ENCODE data around the gene POU6F2. TPM values are rescaled to one million over a fixed set of nuclear protein-coding genes. Genes with fewer than 3 reads are reported as not detected.
"Not testable (repeated sequence)": the region's sequence is repeated elsewhere in the genome, so short reads cannot be mapped to it uniquely, and the experiment has no call there.

The POU6F2 gene
- total RNA-seq, 8 experiments from 2014 or later, result 0.15 to 11.1 (median 6.9) TPM; not detected in 1

DNA sequence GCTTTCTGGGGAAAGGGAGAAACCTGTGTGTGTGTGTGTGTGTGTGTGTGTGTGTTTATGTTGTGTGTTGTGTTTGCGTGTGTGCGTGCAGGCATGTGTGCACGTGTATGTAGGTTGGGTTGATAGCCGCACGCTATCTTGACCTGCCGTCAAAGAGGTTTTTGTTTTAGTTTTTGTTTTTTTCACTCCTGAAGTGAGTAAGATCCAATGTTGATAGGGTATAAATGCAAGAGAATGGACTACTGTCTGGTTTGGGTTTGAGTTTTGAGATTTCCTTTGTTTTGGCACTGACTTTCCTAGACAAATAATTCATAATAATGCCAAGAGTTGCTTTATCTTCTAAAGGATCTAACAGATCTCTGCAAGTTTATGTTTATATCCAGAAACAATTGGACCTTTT is 27.8 kb downstream of the POU6F2 start:
- H3K4me1 ChIP-seq (replicated peaks in 1 of 2), result peaks cover 6 to 15% of the 10 kb centered on the region in 2 donors
- WGBS, 10 experiments, result 50 to 100% (median 80%) methylated on average over 1 to 6 of the region's 6 CpGs; no CpG with 5 or more reads in 5 of the 10 experiments
- no peak overlapping the region for H3K27ac ChIP-seq
- ATAC-seq (replicated peaks in 6 of 8), result no peak
- H3K4me3 ChIP-seq, result no peak overlapping the region
- in situ Hi-C loops (cut with MboI; ENCODE audit: low pct_unique_long_range_greater_than_20kb in 2 of 9, low sequenced_read_pairs in 9 of 9, unreplicated experiment in 9 of 9), result no loop called here

DNA sequence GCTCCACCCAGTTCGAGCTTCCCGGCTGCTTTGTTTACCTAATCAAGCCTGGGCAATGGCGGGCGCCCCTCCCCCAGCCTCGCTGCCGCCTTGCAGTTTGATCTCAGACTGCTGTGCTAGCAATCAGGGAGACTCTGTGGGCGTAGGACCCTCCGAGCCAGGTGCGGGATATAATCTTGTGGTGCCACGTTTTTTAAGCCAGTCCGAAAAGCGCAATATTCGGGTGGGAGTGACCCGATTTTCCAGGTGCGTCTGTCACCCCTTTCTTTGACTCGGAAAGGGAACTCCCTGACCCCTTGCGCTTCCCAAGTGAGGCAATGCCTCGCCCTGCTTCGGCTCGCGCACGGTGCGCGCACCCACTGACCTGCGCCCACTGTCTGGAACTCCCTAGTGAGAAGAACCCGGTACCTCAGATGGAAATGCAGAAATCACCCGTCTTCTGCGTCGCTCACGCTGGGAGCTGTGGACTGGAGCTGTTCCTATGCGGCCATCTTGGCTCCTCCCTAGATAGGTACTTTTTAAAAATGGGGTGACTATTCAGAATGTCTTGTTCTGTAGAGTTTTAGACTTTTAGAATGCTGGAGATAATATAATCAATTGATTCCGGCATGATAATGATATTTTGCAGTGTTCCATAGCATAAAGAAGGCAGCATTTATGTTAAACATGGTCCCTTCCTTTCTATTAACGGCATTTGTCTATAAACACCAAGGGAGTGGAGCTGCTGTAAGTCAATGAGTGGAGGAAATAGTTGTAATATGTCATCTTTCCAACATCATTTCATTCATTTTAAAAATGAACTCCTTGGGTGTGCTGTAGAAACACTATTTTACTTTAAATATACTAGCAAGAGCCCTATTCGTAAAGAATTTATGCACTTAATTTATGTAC is 35.6 kb downstream of the POU6F2 start:
- Histone ChIP-seq H3K4me3 (peak overlapping the region; percentile 37 to 61 (median 52)), H3K27ac (peak overlapping the region; percentile 84 to 94)
- in situ Hi-C loops (cut with MboI; ENCODE audit: low pct_unique_long_range_greater_than_20kb in 2 of 9, low sequenced_read_pairs in 9 of 9, unreplicated experiment in 9 of 9); H3K4me1 ChIP-seq (replicated peaks in 1 of 2): not testable (repeated sequence)
- ATAC-seq (replicated peaks in 6 of 8), result peak in 5 of 8 experiments; percentile 32 to 63 (median 45)
- 9 to 66% (median 32%) methylated on average over 1 to 7 of the region's 34 CpGs for WGBS, 10 experiments

DNA sequence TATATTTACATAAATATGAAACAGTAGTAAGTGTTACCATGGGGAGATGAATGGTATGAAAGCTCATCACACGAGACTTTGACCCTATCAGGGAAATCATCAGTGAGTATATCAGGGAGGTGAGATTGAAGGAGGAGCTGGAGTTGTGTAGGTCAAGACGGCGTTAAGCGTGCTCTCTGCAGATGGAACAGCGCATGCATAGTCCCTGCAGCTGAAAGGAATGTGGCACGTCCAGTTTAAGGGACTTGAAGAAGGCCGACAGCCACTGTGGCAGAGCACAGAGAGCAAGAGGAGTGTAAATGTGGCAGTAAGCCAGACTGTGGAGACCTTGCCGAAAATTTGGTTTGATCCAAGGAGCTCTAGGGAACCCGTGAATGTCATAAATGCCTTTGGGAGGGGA is 38.9 kb downstream of the POU6F2 start:
- Histone ChIP-seq H3K4me1 (replicated peaks in 1 of 2) (no peaks in the 10 kb centered on the region), H3K4me3 (no peak overlapping the region), H3K27ac (no peak overlapping the region)
- WGBS, 10 experiments, result 48 to 100% (median 91%) methylated on average over 1 to 9 of the region's 9 CpGs
- in situ Hi-C loops (cut with MboI; ENCODE audit: low pct_unique_long_range_greater_than_20kb in 2 of 9, low sequenced_read_pairs in 9 of 9, unreplicated experiment in 9 of 9), result no loop called here
- no peak for ATAC-seq (replicated peaks in 6 of 8)

DNA sequence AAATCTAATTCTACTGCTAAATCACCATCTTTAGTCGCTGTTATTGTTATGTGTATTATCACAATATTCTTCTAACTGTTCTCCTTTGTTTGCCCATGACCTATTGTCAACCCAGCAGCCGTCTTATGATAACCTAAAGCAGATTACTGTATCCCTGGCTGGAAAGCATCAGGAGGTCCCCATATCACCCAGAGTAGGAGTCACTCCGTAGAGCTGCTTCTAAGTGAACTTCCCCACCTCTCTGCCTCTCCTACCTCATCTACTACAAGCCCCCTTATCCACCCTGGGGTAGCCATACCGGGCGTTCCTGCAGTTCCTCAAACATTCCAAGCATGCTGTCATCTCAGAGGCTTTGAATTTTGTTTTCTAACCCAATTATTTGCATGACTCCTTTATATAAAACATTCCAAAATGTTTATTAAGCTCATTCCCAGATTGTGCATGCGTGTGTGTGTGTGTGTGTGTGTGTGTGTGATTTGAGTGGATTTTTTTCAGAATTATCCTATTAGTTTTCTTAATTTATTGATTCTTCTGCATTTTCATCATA is 39.7 kb downstream of the POU6F2 start:
- no peak overlapping the region for H3K27ac ChIP-seq
- in situ Hi-C loops (cut with MboI; ENCODE audit: low pct_unique_long_range_greater_than_20kb in 2 of 9, low sequenced_read_pairs in 9 of 9, unreplicated experiment in 9 of 9), result no loop called here
- WGBS, 10 experiments, result 4 to 100% (median 81%) methylated on average over 2 to 4 of the region's 6 CpGs; no CpG with 5 or more reads in 1 of the 10 experiments
- no peak overlapping the region for H3K4me3 ChIP-seq
- no peaks in the 10 kb centered on the region for H3K4me1 ChIP-seq (replicated peaks in 1 of 2)
- no peak for ATAC-seq (replicated peaks in 6 of 8)

DNA sequence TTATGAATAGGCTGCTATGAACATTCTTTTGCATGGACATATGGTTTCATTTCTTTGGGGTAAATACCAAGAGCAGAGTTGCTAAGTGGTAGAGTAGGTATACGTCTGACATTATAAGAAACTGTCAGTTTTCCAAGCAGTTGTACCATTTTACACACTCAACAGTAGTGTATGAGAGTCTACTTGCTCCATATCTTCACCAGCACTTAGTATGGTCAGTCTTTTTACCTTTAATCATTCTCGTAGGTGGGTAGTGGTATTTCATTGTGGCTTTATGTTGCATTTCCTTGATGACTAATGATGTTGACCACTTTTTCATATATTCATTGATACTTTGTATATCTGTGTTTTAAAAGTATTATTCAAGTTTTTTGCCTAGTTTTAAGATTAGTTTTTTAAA is 45.1 kb downstream of the POU6F2 start:
- no peaks in the 10 kb centered on the region for H3K4me1 ChIP-seq (replicated peaks in 1 of 2)
- in situ Hi-C loops (cut with MboI; ENCODE audit: low pct_unique_long_range_greater_than_20kb in 2 of 9, low sequenced_read_pairs in 9 of 9, unreplicated experiment in 9 of 9), result no loop called here
- no peak overlapping the region for H3K27ac ChIP-seq
- no peak for ATAC-seq (replicated peaks in 6 of 8)
- WGBS, 10 experiments, result 0 to 100% (median 88%) methylated on average over 1 to 2 of the region's 2 CpGs
- no peak overlapping the region for H3K4me3 ChIP-seq

DNA sequence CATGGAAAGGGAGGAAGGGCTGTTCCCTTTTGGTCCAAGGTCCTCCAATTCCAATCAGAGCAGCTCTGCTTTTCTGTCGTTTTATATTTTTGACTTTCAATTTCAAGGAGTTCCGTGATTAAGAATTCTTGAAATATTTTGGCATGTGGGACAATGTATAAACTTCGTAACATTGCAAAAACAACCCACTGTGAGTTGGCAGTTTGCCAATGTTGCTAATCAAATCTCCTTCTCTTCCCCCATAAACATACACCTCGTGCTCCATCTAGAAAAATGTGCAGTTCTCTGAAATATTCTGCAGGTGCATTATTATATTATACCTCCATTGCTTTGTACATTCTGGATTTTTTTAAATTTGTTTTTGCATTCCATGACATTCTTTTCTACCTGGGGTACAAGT is 49.8 kb downstream of the POU6F2 start:
- no peak for ATAC-seq (replicated peaks in 6 of 8)
- in situ Hi-C loops (cut with MboI; ENCODE audit: low pct_unique_long_range_greater_than_20kb in 2 of 9, low sequenced_read_pairs in 9 of 9, unreplicated experiment in 9 of 9), result no loop called here
- Histone ChIP-seq H3K4me3 (no peak overlapping the region), H3K4me1 (replicated peaks in 1 of 2) (peaks cover 0 to 6% of the 10 kb centered on the region in 2 donors), H3K27ac (no peak overlapping the region)
- 0 to 100% (median 78%) methylated on average over 1 to 4 of the region's 4 CpGs for WGBS, 10 experiments

DNA sequence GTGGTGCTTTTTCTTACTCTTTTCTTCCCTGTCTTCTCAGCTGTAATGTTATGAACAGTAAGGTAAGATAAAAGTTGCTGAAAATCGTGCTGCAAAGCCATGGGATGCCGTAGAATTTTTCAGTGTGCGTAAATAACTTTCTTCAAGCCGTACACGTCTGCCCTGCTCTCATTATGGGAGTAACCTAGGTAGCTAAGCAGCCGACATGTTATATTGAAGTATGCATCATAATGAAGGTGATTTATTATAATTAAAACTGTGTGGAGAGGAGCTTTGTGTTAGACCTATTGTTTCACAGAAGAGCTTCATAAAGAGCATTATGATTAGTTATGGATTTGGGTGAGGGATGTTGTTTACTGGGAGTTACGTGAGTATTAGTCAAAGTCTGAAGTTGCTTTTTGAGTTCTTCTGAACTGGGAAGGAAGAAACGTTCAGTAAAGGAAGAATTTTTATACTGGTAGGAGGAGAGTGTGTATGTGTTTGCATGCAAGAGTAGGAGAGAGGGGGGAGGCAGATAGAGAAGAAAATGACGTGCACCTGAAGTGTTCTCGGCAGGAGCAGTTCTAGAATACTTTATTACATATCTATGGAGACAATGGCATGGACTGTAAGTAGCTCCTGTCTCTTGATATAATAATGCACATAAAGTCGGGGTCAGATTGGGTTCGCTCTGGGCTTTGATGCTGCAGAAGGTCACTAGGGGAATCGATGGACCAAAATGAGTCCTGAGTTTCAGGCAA is 56.3 kb downstream of the POU6F2 start:
- whole genome bisulfite sequencing, 10 experiments, result 8 to 56% (median 34%) methylated on average over 3 to 11 of the region's 13 CpGs
- peaks cover 20 to 42% of the 10 kb centered on the region in 2 donors for H3K4me1 ChIP-seq (replicated peaks in 1 of 2)
- H3K27ac ChIP-seq, result peak overlapping the region; percentile 5 to 56
- in situ Hi-C loops (cut with MboI; ENCODE audit: low pct_unique_long_range_greater_than_20kb in 2 of 9, low sequenced_read_pairs in 9 of 9, unreplicated experiment in 9 of 9), result no loop called here
- peak overlapping the region in 3 of 5 donors; percentile 3 to 8 (median 3) for H3K4me3 ChIP-seq
- ATAC-seq (replicated peaks in 6 of 8), result peak in 5 of 8 experiments; percentile 64 to 84 (median 75)

DNA sequence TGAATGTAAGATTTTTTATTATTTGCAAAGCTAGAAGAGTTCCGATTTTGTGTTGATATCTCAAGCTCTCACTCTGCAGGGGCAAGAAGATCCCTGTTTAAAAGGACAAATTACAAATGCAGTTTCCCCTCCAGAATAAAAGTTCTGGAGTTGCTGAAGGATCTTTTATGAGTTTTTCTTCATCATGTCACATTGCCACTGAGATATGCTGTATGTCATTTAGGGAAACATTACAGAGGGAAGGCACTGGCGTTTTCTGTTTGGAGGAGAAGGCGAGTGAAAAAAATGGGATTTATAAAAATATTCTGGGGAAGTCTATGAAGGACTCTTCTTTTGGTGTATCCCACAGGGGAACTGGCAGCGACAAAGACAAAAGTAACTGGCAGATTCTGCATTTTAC is 57.4 kb downstream of the POU6F2 start:
- Histone ChIP-seq H3K27ac (no peak overlapping the region), H3K4me3 (no peak overlapping the region), H3K4me1 (replicated peaks in 1 of 2) (peaks cover 20 to 42% of the 10 kb centered on the region in 2 donors)
- no peak for ATAC-seq (replicated peaks in 6 of 8)
- in situ Hi-C loops (cut with MboI; ENCODE audit: low pct_unique_long_range_greater_than_20kb in 2 of 9, low sequenced_read_pairs in 9 of 9, unreplicated experiment in 9 of 9), result no loop called here
- 0 to 45% (median 16%) methylated on average over 1 to 4 of the region's 4 CpGs for WGBS, 10 experiments

DNA sequence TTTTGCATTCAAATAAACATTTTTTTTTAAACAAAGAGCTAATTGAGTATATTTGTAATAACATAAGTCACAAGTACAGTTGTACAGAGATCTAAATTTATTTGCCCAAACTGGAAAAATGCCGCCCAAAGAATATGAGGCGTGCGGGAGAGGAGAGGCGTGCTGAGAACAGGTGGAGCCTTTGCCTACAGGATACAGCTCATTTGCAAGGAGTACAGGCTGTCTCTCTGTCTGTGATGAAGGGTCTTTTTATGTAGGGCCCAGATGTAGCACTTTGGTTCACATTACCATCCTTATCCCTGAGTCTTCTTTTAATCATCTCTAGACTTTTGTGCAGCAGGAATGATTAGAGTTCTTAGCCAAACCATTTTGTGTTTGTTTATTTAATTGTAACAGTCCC is 58.2 kb downstream of the POU6F2 start:
- Histone ChIP-seq H3K4me3 (no peak overlapping the region), H3K4me1 (replicated peaks in 1 of 2) (peaks cover 20 to 42% of the 10 kb centered on the region in 2 donors), H3K27ac (no peak overlapping the region)
- peak in 5 of 8 experiments; percentile 25 to 56 (median 47) for ATAC-seq (replicated peaks in 6 of 8)
- in situ Hi-C loops (cut with MboI; ENCODE audit: low pct_unique_long_range_greater_than_20kb in 2 of 9, low sequenced_read_pairs in 9 of 9, unreplicated experiment in 9 of 9), result no loop called here
- WGBS, 10 experiments, result 60 to 100% (median 83%) methylated on average over 1 to 4 of the region's 4 CpGs; no CpG with 5 or more reads in 3 of the 10 experiments

DNA sequence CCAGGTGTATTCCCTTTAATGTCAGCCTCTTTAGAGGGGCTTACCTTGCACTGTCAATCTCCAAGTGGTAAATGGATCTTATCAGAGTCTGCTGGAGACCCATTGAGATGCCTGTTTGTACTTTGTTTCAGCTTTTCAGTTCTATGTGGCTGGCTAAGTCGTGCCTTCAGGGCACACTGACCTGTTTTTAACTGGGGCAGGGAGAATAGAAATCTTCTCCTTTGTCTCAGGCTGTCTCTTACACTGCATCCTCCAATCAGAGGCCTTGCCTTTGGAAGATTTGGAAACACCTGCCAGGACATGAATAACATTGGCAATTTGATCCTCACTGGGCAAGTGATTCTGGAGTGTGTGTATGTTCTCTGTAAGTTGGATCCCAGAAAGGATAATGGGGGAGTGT is 65.0 kb downstream of the POU6F2 start:
- 0 to 100% (median 80%) methylated on average over 1 of the region's 1 CpG; no CpG with 5 or more reads in 3 of the 10 experiments for WGBS, 10 experiments
- ATAC-seq (replicated peaks in 6 of 8), result no peak
- H3K4me3 ChIP-seq, result no peak overlapping the region
- in situ Hi-C loops (cut with MboI; ENCODE audit: low pct_unique_long_range_greater_than_20kb in 2 of 9, low sequenced_read_pairs in 9 of 9, unreplicated experiment in 9 of 9), result no loop called here
- H3K27ac ChIP-seq, result no peak overlapping the region
- H3K4me1 ChIP-seq (replicated peaks in 1 of 2), result peaks cover 4 to 13% of the 10 kb centered on the region in 2 donors

DNA sequence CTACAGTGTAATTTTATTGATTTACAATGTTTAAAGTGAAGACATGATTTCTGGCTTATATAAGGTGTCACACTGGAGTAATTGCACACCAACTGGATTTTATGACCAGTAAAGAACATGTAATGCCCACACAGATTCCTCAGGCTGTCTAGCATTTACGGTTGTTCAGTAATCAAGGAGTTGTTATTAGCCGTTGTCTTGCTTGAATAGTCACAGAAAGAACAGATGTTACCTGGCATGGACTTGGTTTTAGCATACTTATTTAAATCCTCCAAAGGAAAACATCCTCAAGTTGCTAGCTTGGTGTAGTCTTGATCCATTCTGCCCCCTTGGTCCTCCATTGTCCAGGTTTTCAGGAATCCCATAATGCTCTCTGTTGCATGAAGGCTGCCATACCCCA is 65.8 kb downstream of the POU6F2 start:
- in situ Hi-C loops (cut with MboI; ENCODE audit: low pct_unique_long_range_greater_than_20kb in 2 of 9, low sequenced_read_pairs in 9 of 9, unreplicated experiment in 9 of 9), result no loop called here
- Histone ChIP-seq H3K4me1 (replicated peaks in 1 of 2) (peaks cover 4 to 13% of the 10 kb centered on the region in 2 donors), H3K27ac (no peak overlapping the region), H3K4me3 (no peak overlapping the region)
- 0 to 100% (median 71%) methylated on average over 1 to 2 of the region's 2 CpGs; no CpG with 5 or more reads in 3 of the 10 experiments for WGBS, 10 experiments
- no peak for ATAC-seq (replicated peaks in 6 of 8)

DNA sequence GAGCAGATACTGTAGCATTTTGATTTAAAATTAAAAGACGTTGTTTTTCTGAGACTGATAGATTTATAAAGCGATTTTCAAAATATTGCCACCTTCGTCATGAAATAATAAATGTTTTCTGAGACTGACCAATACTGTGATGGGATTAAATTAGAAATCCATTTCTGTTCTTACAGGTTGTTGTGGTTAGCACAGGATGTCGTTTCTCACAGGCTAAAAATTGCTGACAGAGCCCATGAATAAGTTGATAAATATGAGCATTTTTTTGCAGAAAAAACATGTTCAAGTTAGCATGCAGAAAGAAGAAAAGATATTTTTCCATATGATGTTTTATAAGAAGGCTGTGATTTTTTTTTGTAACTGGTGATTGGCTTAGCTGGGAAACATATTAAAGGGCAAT is 66.8 kb downstream of the POU6F2 start:
- no peak for ATAC-seq (replicated peaks in 6 of 8)
- in situ Hi-C loops (cut with MboI; ENCODE audit: low pct_unique_long_range_greater_than_20kb in 2 of 9, low sequenced_read_pairs in 9 of 9, unreplicated experiment in 9 of 9), result no loop called here
- H3K4me1 ChIP-seq (replicated peaks in 1 of 2), result peaks cover 4 to 13% of the 10 kb centered on the region in 2 donors
- WGBS, 10 experiments, result 0 to 96% (median 82%) methylated on average over 1 to 4 of the region's 4 CpGs
- no peak overlapping the region for H3K27ac ChIP-seq
- no peak overlapping the region for H3K4me3 ChIP-seq

DNA sequence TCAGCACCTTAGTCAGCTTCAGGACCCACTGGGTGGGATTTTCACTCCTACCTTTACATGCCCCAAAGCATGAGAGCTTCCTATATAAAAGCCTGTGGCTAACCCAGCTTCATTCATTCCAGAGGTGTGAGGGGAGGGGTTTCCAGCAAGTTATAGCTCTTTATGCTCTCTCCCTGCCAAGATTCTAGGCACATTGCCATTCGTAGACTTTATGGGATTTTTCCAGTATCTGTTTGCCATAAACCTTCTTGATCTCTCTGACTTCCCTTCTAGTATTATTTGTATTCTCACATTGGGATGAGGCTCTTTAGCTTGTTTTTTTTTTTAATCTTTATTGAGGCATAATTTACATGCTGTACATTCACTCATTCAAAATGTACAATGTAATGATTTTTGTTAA is 67.5 kb downstream of the POU6F2 start:
- 0 to 100% (median 90%) methylated on average over 1 of the region's 1 CpG; no CpG with 5 or more reads in 3 of the 10 experiments for WGBS, 10 experiments
- H3K4me3 ChIP-seq, result no peak overlapping the region
- in situ Hi-C loops (cut with MboI; ENCODE audit: low pct_unique_long_range_greater_than_20kb in 2 of 9, low sequenced_read_pairs in 9 of 9, unreplicated experiment in 9 of 9), result no loop called here
- H3K27ac ChIP-seq, result no peak overlapping the region
- ATAC-seq (replicated peaks in 6 of 8), result no peak
- H3K4me1 ChIP-seq (replicated peaks in 1 of 2), result peaks cover 4 to 13% of the 10 kb centered on the region in 2 donors
